ENCODE measurements around the gene AKR7A3. TPM values are rescaled to one million over a fixed set of nuclear protein-coding genes. Genes with fewer than 3 reads are reported as not detected.
A peak's percentile ranks its signal among the peaks of the same experiment; 100 is the strongest.

AKR7A3 gene
- total and polyA plus RNA-seq, 9 of the 15 experiments (the other 6 are each of a cell fraction or from before 2014, with no cell fraction given): 0.04 to 1.5 (median 0.44) TPM; not detected in 1

DNA sequence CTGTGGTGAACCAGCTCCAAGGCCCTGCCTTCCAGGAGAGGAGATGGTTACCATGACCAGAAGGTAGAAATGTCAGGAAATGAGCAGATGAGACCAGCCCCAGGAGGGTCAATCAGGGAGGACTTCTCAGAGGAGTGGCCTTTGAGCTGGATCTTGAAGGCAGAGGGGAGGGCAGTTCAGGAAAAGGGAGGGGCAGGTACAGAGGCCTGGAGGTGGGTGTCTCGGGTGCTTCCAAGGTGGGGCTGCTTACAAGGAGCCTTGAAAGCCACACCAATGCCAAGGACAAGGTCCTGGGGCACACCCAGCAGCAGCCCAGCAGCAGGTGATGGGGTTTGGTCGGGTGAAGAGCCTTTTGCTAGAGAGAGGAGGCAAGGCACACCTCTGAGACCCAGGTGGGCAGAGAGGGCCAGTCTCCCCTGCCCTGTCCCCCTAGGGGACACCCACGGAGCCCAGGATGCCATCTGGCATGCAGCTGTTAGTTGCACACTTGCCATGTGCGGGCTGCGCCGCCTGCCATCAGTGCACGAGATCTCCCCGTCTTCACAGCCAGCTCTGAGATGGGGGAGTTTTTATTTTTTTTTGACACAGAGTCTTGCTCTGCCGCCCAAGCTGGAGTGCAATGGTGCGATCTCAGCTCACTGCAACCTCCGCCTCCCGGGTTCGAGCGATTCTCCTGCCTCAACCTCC lies 42.0 kb upstream of the AKR7A3 start:
- peaks cover 36% of the 10 kb centered on the region; the same call in 2 of the 3 replicates for H3K36me3 ChIP-seq (ENCODE audit: control insufficient read depth, insufficient read depth, low read length)
- intact Hi-C loops (cut with micrococcal nuclease): no loop called here
- TF ChIP-seq POLR2AphosphoS5 (IDR thresholded peaks at IDR 0.05; ENCODE audit: control insufficient read depth, insufficient read depth, low read depth, low read length) (peak; percentile 21; the same call in 1 of the 2 replicates), SMARCA5 (IDR thresholded peaks at IDR 0.05) (0 out of 2 replicates have a peak, but pooled peaks have one; percentile 48), SETDB1 (IDR thresholded peaks at IDR 0.05; ENCODE audit: low read length) (no peak), RBFOX2 (IDR thresholded peaks at IDR 0.05; ENCODE audit: low read depth, low read length) (0 out of 2 replicates have a peak, but pooled peaks have one; percentile 8), MYNN (IDR thresholded peaks at IDR 0.05) (peak; percentile 58; the same call in 1 of the 2 replicates), MYNN (CRISPR knock-in tag; IDR thresholded peaks at IDR 0.05) (no peak), KLF16 (IDR thresholded peaks at IDR 0.05) (no peak), RBM25 (IDR thresholded peaks at IDR 0.05; ENCODE audit: low read depth, low read length, severe bottlenecking) (peak; percentile 12), CC2D1A (IDR thresholded peaks at IDR 0.05) (no peak), POLR2G (IDR thresholded peaks at IDR 0.05; ENCODE audit: low read depth, low read length) (peak; percentile 57), RHOXF2B (CRISPR knock-in tag; conservative IDR thresholded peaks at IDR 0.05) (no peak), RUNX1 (IDR thresholded peaks at IDR 0.05; ENCODE audit: low read depth) (no peak), FOXJ3 (CRISPR knock-in tag; IDR thresholded peaks at IDR 0.05) (no peak), BRCA1 (IDR thresholded peaks at IDR 0.05) (no peak), BRCA1 (CRISPR knock-in tag; IDR thresholded peaks at IDR 0.05) (0 out of 2 replicates have a peak, but pooled peaks have one; percentile 11), CBX8 (IDR thresholded peaks at IDR 0.05; ENCODE audit: borderline replicate concordance, extremely low read depth, low read depth, low read length, poor library complexity, severe bottlenecking) (no peak), ZNF436 (CRISPR knock-in tag; IDR thresholded peaks at IDR 0.05) (peak; percentile 73), HDAC8 (tag; IDR thresholded peaks at IDR 0.05) (no peak), SUPT5H (IDR thresholded peaks at IDR 0.05) (peak; percentile 24; the same call in 1 of the 2 replicates), HNRNPL (IDR thresholded peaks at IDR 0.05; ENCODE audit: low read depth, low read length) (no peak), ZFP36 (IDR thresholded peaks at IDR 0.05; ENCODE audit: low read depth, low read length, partially characterized antibody) (peak; percentile 98), TEAD1 (CRISPR knock-in tag; IDR thresholded peaks at IDR 0.05) (no peak)
- FAIRE-seq (no peak), DNase-seq (ENCODE audit: extremely low read depth in 1 of 4, low spot score in 3 of 4) (no peak), ATAC-seq (no peak)
- BruUV-seq (replicated peaks): no TSS peak
- H3K9me3 ChIP-seq (replicated peaks; ENCODE audit: control insufficient read depth, insufficient read depth, low read depth, low read length): no peaks in the 10 kb centered on the region
- in situ Hi-C loops (cut with MboI): no loop called here
- H4K20me1 ChIP-seq (replicated peaks; ENCODE audit: control insufficient read depth, insufficient read depth, low read length): peaks cover 19% of the 10 kb centered on the region
- WGBS (ENCODE audit: insufficient coverage, low coverage, missing lambda C conversion rate): 88% methylated on average over 14 of the region's 14 CpGs
- peaks cover 10% of the 10 kb centered on the region for H3K9me1 ChIP-seq (ENCODE audit: control insufficient read depth, insufficient read depth, low read length)
- H2AFZ ChIP-seq (ENCODE audit: low read depth, low read length): no peak overlapping the region
- peak overlapping the region in 1 of 2 experiments; percentile 19; a peak in 1 of 4 replicates for H3K9ac ChIP-seq (ENCODE audit: insufficient read depth in 1 of 2, low read depth in 2 of 2, low read length in 2 of 2)
- H3K27ac ChIP-seq (ENCODE audit: extremely low read depth, low read depth, low read length): no peak overlapping the region
- ChIA-PET POLR2A (interaction anchor here (0.6 to 4.7 kb wide), 8 partner anchors 9 to 585 kb away, joined by 3 to 21 read pairs (median 3); partner anchors contain the start of genes AKR7A2 and SLC66A1), CTCF (ENCODE audit: low intra/inter-chr PET ratio) (no interaction called here)
- H3K27me3 ChIP-seq (ENCODE audit: control insufficient read depth in 2 of 2, insufficient read depth in 2 of 2, low read length in 2 of 2): no peaks in the 10 kb centered on the region
- no peak overlapping the region for H3K4me3 ChIP-seq
- H3K79me2 ChIP-seq (ENCODE audit: control insufficient read depth, insufficient read depth, low read length): no peaks in the 10 kb centered on the region
- no peak overlapping the region for H3K4me2 ChIP-seq (ENCODE audit: insufficient read depth, low read length)
- peaks cover 7 to 28% of the 10 kb centered on the region in 2 experiments for H3K4me1 ChIP-seq (replicated peaks in 1 of 2; ENCODE audit: control insufficient read depth in 2 of 2, insufficient read depth in 2 of 2, low read length in 2 of 2)

Measured in K562 (cell line).